ENCODE data around the gene MMP8.
A peak's percentile ranks its signal among the peaks of the same experiment; 100 is the strongest.

Gene MMP8

DNA sequence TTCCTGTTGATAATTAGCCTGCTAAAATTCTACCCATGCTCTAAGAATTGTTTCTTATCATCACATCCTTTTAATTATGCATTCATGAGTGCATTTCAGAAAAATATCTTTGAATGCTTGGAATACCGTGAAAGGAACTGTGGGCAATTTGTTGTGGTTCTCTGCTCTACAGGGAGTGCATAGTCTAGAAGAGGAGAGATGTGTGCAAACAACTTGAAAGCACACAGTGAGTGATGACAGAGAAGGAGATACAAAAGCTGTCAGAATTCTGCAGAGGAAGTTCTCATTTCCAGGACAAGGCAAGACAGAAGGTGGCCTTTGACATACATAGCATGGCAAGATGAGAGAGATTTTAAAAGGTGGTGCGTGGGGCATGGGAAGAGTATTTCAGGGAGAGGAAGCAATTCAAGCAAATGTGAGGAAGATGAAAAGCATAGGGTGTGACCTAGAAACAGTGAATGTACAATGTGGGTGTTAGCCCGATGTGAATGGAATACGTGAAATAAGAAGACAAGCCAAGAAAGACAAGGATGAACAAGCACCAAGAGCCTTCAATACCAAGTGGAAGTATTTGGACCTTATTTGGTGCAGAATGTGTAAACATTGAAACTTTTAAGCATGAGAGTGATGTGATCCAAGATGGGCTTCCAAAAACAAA is 5.0 kb downstream of the MMP8 start:
- DNase-seq: no peak

DNA sequence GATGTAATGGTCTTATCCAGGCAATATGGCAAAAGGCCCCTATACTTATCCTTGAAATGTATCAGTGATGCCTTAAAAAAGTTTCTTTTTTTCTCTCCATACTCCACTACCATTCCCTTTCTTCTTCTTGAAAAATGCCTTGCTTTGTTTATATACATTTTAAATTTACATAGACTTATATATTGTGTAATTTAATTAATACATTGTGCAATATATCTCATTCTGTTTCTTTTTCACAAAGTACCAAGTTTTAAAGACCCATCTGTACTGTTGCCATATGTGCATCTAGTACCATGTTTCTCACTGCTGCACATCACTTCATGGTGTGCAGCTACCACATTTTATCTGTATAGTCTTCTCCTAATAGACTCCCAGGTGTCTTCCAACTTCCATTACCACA is 7.5 kb downstream of the MMP8 start:
- no peak for DNase-seq

DNA sequence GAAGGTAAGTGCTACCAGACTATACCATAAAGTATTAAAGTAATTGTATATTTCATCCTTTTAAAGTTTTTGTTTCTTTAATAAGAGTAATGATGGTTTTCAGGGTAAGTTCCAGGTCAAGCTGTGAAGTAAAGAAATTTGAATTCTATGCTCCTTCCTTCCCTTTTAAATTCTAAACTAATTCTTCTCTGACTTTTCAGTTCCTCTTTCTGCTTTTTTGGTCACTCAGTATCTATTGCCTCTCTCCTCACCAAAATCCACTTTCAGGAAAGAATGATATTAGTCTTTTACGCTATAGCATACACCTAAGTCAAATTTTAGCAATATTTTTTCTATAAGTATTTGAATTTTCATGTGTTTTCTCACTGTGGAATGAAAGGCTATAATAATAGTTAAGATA is 8.2 kb downstream of the MMP8 start:
- no peak for DNase-seq

DNA sequence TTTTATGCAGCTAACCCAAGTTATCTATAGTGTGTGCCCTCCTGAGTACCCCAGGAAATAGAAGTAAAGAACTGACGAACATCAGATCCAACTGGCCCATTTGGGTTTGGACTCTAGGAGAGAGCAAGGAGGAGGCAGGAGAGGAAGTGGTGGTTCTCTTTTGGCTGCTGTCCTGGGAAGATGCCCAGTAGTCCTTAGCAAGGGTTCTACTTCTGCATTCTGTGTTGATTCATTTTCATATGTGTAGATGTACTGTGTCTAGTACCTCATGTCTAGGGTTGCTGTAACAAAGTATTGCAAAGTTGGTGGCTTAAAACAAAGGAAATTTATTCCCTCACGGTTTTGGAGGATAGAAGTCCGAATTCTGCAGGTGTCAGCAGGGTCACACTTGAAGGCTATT is 12.6 kb downstream of the MMP8 start:
- no peak for DNase-seq

DNA sequence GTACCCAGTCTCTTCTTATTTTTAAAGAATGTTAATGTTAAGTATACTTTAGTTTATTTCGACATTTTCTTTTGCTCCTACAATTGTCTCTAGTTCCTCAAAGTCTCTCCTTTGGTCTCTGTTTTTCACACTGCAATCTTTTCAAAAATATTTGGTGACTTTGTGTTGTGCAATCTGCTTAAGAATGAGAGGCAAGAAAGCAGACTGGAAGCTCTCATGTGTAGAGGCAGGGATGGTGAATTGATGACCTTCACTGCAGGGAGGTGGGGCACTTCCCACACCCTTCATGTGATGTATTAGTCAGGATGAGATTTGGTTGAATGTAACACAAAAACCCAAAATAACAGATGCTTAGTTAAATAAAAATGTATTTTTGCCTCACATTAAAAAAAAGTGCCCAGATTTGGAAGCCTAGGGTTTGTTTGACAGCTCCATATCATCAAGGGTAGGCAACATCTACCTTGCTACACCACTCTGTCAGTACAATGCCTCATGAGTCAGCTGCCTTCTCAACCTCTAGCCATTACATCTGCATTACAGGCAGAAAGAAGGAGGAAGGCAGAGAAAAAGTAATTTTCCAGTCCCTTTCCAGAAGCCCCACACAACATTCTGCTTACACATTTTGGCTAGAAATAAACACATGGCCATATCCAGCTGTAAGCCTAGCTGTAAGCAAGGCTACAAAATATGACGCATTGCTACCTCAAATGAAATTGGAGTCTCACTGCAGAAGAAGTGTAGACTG is 15.4 kb downstream of the MMP8 start:
- DNase-seq: no peak

DNA sequence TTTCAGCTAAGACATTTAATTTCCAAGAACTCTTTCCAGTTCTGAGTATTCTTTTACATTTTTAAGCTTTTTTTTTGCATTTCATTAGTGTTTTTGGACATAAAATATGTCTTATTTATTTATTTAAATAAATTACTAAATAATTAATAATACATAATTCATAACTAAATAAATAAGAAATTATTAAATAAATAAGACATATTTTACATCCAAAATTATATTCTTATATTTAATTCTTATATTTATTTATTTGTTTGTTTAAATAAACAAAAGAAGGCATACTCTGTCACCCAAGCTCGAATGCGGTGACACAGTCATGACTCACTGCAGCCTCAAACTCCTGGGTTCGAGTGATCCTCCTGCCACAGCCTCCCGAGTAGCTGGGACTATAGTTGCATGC is 16.1 kb downstream of the MMP8 start:
- no peak for DNase-seq

DNA sequence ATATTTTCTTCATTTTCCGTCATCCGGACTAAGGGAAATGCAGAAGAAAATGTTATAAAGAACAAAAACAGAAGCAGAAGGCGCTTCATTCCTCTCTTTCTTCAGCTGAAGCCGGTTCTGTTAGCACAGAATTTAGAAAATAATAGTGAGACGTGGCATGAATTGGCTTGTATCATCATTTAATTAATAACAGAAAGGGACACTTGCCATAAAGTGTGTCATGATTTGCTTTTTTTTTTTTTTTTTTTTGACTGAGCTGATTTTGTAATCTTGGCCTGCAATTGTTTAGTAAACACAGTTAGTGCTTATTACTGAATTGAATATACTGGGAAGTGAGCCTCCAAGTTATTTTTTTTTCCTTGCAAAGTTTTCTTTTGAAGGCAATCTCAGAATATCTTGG is 19.1 kb downstream of the MMP8 start, which contains the start of gene MMP27:
Gene MMP27, minus strand, starts transcription at position 144 of the 400 bp plus-strand sequence. Its CDS starts 55 bp downstream, at position 89.
- DNase-seq: no peak

DNA sequence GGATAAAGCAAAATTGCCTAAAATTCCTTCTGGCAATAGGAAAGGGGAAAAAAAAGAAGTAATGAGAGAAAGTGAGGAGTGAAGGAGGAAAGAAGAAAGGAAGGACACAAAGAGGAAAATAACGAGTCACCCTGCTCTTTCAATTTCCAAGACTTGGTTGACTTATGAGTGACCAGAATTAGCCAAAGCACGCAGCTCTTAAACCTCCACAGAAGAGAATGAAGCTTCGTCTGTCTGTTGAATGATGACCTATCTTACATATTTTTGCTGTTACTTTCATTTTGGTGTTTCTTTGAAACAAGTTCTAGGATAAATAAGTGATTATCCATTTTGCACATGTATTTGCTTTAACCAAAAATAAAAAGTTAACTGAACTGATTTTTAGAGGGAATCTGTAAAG is 19.9 kb downstream of the MMP8 start:
- DNase-seq: no peak

DNA sequence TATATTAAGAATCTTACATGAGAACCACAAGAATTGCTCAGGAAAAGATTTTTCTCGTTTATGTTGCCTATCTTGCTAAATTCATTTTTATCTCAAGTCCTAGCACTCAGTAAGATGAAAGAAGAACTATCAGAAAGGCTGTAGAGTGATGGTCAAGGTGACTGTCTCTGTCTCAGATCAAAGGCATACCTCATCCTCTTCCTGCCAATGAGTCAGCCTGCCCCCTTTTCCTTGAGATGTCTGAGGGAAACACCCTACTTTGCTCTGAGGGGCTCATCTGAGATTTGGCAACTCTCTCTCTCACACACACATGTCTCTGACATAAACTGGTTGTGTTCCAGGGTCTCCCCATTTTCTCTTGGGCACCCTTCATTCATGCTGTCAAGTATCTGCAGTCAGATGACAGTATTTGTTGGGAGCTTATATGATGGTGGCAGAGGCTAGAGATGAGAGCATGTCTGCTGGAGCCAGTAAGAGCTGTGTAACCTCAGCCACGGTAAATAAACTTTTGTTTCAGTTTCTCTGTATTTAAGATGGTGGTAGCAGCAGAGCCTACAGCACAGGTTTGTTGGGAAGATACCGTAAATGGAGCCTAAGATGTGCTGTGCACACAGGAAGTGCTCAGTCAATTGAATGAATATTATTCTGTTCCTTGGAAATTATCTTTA is 20.8 kb downstream of the MMP8 start:
- DNase-seq: no peak

DNA sequence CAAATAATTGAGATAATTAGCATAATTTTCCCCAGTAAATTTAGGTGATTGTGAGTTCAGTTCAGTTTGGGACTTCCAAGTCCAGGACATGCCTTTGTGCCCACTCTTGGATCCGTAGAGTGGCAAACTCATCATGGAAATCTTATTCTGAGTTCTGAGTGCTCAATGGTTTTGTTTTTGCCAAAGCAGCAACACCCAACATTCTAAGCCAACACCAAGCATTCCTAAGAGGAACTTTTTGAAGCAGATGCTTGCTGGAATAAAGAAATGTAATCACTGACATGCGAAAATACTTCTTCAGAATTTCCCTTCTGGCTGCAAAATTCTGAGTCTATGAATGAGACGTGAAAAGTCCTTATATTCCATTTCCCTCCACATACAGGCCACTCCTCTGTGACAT is 29.6 kb downstream of the MMP8 start:
- DNase-seq: no peak

DNA sequence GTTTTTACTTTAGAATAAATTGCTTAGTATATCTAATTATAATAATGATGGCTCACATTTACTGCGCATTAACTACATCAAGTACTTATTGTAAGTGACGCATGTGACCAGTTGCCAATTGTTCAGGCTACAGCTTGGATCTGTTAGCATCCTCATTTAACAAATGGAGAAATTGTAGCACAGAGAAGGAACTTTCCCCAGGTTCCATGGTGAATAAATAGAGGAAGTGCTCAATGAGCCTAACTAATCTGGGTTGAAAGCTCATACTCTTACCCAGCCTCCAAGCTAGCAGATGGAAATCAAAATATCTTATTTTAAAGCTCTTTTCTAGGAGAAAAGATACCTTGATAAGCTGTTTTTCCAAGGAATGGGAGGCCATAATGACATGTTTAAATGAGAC is 39.0 kb downstream of the MMP8 start:
- DNase-seq: no peak

DNA sequence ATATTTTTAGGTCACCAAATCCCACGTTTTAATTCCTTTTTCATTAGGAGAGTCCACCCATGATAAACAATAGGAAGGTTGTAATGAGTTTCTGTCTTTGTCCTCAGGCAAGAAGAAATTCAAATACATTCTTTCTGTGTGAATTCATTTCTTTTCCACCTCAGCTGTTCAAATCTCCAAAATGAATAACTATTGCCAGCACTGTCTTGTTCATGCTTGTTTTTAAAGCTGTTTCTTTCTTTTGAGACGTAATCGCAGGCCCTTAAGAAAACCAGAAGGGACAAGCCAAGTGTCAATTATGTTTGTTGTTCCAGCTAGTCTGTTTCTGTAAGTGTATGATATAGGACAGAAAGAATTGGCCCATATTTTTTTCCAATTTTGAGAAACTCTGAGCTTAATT is 39.4 kb downstream of the MMP8 start:
- no peak for DNase-seq

DNA sequence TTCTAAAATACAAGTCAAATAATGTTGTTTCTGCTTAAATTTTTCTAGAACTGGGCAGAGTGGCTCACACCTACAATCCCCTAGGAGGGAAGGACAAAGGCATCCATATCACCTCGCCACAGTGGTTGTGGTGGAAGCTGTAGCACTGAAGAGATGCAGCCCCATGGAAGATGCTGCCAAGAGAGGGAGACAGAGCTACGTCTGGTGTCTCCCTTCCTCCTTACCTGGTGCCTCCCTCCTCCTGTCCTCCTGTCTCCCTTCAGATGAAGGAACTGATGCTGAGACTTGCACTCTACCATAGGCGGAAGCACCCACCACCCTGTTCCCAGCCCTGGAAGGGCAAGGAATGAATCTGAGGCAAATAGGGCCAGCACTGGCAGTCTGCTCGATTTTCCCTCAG is 41.5 kb downstream of the MMP8 start:
- DNase-seq: no peak

DNA sequence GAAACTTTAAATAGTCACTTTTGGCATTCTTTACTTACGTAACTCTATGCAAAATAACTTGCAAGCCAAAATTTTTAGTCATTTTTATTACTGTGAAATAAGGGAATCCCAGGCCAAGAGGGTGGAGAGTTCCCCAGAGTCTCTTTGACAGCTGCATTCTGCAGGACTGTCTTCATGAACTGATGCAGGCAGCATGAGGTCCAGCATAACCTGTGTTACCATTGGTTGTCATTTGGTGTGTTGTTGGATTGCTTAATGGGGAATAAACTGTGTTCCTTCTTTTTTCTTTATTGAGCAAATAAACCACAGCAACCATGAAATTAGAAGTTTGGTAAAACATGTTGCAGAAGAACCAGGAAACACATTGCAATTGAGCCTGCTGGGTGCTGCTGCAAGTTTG is 43.8 kb downstream of the MMP8 start:
- DNase-seq: no peak

DNA sequence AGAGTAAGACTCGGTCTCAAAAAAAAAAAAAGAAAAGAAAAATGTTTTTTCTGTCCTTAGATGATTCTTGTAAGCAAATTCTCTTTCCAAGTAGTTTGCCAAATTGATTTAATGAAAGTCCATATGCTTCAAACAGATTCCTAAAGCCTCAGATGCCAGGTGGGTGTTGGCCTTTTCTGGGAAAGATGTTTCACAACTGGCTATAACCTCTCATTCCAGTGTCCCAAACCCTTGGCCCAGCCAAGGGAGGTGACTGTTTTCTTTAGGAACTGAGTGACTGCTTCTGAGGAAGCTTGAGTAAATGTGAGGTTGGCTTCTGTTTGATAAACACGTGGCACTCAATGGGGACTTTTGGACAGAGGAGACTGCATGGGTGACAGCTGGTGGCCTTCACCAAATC is 46.7 kb downstream of the MMP8 start:
- DNase-seq: no peak

DNA sequence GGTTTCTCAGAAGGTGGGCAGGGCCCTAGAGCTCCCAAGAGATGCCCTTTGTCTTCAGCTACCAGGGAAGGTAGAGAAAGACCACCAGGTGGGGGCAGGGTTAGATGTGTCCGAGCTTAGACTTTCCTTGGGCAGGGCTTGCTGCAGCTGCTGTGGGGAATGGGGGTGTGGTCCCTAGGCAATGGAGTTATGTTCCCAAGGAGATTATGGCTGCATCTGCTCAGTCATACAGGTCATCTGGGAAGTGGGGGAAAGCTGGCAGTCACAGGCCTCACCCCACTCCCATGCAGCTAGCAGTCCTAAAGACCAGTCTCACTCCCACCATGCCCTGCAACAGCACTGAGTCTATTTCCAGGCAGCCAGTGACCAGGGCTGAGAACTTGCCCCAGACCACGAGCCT is 48.7 kb downstream of the MMP8 start:
- no peak for DNase-seq

DNA sequence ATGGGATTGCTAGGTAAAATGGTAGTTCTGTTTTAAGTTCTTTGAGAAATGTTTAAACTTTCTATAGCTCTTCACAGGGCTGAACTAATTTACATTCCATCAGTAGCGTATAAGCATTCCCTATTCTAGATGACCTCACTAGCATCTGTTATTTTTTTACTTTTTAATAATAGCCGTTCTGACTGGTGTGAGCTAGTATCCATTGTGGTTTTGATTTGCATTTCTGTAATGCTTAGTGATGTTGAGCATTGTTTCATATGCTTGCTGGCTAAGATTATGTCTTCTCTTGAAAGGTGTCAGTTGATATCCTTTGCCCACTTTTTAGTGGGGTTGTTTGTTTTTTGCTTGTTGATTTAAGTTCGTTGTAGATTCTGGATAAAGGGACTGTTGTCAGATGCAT is 55.1 kb downstream of the MMP8 start:
- DNase-seq: no peak

DNA sequence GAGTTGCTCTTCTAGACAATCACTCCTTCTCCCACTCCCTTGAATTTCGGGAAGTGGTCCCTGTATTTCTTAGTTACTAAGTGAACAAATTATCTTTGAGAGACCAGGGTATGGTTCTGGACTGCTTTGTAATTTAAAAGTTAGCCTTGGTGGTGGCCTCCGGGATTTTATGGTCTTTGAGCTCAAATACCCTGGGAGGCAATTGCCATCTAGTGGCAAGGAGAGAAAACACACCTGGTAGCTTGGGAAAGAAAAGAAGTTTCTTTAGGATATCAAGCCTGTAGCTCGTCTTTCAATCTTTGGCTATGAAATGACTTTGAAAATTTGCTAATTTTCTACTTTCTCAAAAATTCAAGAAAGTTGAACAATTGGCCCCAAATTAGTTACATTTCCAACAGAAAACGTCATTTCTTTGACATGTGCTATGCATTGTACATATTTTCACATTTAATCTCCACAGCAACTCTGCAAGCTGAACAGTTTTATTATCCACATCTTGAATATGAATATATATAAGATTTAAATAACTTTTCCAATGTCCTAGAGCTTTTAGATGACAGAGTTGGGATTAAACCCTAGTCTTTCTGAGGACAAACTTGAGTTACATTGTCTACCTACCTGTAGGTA is 58.3 kb downstream of the MMP8 start:
- DNase-seq: peak; percentile 29

DNA sequence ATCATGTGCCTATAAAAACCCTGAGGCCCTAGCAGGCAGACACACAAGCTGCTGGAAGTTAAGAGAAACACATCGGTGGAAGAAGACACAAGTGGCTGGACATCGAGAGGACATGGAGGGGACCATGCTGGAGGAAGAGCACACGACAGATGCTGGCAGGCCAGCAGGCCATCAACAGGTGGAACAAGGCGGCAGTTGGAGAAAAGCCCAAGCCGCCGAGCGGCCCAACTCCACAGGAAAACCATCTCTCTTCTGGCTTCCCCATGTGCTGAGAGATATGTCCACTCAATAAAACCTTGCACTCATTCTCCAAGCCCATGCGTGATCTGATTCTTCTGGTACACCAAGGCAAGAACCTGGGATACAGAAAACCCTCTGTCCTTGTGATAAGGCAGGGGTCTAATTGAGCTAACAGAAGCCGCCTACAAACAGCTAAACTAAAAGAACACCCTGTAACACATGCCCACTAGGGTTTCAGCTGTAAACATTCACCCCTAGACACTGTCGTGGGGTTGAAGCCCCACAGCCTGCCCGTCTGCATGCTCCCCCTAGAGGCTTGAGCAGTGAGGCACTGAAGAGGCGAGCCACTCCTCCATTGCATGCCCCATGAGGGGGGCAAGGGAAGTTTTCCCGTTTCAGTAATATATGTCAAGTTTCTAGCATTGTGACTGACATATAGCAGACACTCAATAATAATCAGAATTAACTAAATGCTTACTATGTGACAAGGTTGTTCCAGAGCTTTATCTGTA is 60.6 kb downstream of the MMP8 start:
- no peak for DNase-seq

DNA sequence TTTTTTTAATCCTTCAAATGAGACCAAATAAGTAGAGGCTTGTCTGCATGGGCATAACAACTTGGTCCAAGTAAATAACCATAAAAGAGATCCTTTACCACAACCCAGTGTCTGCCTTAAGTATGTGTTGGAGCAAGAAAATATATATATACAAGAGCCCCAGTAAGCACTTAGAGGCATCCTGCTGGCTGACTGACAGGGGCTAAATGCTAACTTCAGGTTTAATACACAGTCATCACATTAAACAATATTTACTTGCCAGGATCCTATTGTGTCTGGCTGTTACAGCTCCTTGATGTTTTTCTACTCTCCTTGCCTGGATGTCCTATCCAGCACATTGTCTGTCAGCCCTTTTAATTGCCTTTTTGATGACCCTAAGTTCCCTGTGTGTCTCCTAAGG is 62.1 kb downstream of the MMP8 start:
- DNase-seq: no peak
